Stimulated activated CD4-positive, alpha-beta T cell treated with anti-CD3 and anti-CD28 coated beads, Interleukin-4, amount 100 ng/mL, for 4 hours (primary cell): ENCODE results near the gene PPIL6.
"Not testable (repeated sequence)": the region's sequence is repeated elsewhere in the genome, so short reads cannot be mapped to it uniquely, and the experiment has no call there.

Experiments
- DNase-seq, 2 experiments: peaks; one replicate each; pipeline ENCODE4 v3.0.0-alpha.2; 2020

Gene PPIL6

DNA sequence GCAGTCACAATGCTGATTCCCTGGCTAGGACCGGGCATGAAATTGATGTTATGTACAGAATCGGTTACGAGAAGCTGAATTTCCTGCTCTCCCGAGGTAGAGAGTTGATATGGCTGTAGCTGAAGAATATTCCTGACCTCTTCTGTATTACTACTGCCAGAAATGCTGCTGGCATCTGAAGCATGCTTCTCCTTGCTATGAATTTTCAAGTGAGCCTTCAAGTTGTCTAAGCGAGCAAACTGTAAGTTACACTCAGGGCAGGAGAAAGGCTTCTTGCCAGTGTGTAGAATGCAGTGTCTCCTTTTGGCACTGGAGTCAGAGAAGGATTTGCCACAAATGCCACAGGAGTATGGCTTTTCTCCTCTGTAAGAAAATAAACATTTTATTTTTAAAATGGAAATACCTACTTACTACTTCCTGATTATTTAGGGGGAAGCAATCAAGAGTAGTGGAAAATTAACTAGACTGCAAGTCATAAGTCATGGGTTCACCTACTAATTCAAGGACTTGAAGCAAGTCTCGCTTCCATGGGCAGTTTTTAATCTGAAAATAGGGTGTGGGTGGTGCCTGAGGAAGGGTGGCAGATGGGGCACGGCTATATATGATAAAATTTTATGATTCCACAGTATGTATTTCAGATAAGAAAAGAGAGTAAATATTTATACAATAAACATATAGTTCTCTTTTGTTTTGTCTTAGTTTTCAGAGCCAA lies 25.9 kb upstream of the PPIL6 start:
- no peak for DNase-seq

DNA sequence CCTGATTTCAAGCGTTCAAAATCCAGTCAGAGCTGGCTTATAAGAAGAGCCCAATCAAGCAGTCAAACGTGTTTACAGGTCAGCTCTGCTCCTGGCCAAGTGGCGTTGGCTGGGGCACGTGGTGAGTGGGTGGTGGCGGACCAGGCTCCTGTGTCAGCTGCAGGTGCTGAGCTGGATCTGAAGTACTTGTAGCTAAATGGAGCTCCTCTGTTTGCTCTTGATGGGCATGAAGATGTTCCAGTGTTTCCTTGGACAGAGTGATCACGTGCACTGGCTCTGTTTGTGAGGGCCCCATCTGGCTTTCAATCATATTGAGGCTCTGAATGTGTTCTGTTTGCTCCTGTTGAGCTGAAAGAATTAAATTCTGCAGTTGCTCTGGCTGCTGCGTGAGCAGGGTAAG lies 25.3 kb upstream of the PPIL6 start:
- DNase-seq, result no peak

DNA sequence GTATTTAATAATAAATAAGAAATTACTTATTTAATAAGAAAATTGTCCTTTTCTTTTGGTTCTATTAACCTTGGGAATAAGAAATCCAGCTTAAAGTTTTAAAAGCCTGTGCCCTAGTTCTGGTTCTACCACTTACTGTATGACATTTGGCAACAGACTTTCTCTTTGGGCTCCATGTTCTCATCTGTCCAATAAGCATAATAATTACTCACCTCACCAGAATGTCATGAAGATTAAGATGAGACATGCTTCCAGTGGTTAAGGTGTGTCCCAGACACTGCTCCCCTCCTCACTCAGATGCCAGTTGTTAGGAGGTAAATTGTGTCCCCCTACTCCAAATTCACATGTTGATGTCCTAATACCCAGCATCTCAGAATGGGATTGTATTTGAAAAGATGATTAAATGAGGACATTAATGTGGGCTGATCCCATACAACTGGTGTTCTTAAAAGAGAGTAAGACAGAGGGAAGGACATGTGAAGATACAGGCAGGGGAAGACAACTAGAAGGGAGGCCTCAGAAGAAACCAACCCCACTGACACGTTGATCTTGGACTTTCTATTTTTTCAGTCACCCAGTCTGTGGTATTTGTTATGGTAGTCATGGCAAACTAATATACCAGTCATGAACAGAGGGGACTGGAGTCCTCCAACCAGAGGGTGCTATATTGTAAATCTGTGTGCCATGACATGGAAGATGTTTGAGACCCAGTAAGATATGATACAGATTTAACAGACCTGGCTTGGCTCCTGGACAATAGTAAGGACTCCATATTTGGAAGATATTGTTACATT lies 21.5 kb upstream of the PPIL6 start:
- no peak for DNase-seq

DNA sequence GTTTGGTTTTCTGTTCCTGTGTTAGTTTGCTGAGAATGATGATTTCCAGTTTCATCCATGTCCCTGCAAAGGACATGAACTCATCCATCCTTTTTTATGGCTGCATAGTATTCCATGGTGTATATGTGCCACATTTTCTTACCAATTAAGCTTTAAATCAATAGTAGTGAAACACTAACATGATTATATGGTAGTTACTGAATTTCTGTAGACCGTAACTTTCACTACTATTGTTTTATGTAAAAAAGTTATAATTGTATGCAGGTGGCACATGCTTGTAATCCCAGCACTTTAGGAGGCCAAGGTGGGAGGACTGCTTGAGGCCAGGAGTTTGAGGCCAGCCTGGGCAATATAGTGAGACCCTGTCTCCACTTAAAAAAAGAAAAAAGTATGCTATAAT lies 20.8 kb upstream of the PPIL6 start:
- DNase-seq, result not testable (repeated sequence)

DNA sequence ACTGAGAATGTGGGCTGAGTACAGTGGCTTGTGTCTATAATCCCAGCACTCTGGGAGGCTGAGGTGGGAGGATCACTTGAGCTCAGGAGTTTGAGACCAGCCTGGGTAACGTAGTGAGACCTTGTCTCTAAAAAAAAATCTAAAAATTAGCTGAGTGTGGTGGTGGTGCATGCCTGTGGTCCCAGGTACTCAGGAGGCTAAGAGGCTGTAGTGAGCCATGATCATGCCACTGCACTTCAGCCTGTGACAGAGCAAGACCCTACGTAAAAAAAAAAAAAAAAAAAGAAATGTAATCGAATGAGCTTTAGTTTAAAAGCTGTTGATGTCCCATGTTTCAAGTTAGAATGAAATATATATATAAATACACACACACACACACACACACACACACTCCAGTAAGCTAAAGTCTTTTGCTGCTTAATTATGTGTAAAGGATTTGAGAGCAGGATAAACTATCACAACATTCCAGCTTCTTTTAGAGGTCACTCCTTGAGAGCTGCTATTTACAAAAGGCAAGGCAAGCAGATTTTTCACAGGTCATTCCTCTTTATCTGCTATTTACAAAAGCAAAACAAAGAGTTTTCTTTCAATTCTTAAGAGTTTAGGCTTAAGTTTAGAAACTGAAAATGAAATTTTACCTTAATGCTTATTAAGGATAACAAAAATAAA lies 19.9 kb upstream of the PPIL6 start:
- DNase-seq, result no peak

DNA sequence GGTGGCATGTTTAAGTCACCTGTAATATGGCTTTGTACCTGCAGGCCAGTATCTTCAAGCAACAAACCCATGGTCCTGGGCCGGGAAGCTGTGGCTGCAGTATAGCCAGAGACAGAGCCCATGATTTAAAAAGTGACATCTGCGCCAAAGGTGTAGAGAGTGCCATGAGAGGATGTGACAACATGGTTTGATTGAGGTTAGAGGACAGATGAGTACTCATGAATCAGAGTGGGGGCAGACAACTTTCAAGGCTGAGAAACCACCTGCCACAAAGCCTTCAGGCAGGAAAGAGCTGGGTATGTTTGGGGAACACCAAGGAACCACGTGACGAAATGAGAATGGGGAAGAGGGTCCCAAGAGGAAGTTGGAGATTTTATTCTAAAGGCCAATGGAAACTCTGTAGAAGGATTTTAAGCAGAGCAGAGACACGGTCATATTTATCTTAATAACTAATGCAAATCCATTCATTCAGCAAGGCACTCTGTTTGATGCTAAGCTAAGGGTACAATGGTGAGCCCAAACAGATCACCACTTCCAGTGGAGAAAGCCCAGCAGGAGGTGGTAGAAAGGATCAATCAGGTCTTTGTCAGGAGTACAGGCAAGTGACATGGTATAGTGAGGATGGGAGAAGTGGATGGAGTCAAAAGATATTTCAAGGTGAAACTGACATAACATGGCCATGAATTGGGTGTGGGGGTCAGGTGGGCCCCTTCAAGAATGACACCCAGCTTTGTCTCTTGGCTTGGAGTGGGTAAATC lies 18.5 kb upstream of the PPIL6 start:
- peak in 1 of 2 experiments; percentile 48 for DNase-seq

DNA sequence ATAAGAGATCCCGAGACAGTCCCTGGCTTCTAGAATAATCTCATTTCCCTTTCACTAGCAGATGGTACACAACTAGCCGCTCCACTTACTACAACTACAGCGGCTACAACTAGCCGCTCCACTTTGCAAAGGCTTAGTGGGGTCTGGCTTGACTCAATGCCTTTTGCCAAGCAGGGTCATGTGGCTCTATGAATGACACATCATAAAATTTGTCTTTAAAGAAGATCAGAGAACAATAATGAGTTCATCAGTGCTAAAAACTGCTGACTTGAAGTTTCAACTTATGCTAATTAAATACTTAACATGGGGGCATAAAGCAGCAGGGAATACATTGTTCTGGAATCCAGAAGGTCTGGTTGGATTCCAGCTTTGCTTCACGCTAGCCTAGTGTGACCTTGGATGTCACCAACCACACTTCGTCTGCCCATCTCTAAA lies 17.2 kb upstream of the PPIL6 start:
- DNase-seq, result no peak

DNA sequence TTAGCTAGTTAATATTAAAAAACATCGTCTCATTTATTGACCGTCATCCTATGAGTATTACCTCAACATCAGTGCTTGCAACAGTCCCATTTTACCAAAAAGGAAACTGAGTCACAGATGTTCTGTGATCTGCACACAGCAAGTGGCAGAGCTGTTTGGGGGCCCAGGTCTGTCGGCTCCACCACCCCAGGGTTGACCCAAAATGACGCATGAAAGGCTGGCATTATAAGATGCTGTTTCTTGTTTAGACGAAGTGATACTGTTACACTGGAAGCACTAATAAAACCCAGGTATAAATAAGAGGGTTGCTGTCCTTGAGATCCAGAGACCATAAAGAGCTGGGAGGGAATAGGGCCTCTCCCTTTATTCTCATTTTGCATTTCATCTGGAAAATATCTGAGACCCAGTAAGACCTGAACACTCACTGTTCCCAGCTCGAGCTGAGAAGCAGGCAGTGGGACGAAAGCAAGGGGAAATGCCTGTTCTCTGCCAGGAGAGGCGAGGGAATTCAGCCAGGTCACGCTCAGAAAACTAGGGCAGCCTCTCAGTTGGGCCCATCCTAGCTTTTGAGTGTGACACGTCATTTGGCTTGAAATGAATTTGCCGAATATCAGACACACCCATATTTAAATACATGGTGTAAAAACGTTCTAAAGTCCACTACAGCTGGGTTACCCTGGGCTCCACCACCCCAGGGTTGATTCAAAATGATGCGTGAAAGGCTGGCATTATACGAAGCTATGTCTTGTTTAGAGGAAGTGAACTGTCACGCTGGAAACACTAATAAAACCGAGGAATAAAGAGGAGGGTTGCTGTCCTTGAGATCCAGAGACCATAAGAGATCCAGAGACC lies 16.5 kb upstream of the PPIL6 start:
- no peak for DNase-seq

DNA sequence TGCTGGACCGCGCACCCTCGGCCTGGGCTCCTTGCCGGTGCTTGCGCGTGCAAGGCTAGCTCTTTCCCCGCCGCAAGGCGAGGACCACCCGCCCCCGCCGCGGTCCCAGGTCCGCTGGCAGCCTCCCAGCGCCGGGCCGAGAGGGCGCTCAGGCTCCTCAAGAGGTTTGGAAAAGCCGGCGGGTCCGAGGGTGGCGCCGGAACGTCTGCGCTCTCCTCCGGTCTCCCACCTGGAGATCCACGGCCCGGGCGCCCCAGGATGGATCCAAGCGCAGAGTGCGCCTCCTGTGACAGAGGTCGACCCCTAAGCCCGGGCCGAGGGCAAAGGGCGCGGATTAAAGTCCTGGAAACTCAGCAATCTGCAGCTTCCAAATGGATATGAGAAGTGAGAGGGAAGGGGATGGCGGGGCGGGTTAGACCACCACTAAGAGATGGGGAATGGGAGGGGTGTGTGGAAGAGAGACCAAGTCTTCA lies 15.7 kb upstream of the PPIL6 start:
- no peak for DNase-seq

DNA sequence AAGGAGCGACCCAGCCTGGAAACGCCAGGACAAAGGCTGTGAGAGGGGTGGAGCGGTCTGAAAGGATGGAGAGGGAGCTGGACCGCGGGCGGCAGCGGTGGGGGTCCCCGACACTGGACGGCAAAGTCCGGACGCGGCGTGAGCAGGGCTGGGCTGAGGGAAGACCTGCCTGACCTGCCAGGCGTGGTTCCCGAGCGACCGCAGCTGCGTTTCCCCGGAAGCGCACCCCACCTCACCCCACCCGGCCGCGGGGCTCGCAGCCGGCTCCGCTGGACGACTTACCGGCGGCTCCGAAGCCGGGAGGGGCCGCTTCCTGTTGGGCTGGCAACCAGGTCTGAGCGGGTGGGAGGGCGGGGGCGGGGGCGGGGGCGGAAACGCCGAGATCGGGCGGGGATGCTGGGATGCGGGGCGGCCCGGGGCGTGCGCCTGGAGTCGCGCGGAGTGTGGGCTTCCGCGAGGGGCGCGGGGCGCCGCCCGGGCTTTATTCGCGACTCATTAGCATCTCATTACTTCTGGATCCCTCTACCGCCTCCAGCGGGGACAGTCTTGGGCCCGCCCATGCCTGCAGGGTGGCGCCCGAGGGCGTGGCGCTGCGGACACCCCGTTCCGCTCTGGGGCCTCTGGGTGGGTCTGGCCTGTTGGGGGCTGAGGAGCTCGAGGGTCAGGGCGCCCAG lies 15.1 kb upstream of the PPIL6 start, which contains the start of gene MICAL1:
Gene MICAL1, minus strand, starts transcription at position 336 of the 674 bp plus-strand sequence. CDS start 1,576 bp downstream, outside the sequence.
- DNase-seq, result peak; percentile 48 to 57

DNA sequence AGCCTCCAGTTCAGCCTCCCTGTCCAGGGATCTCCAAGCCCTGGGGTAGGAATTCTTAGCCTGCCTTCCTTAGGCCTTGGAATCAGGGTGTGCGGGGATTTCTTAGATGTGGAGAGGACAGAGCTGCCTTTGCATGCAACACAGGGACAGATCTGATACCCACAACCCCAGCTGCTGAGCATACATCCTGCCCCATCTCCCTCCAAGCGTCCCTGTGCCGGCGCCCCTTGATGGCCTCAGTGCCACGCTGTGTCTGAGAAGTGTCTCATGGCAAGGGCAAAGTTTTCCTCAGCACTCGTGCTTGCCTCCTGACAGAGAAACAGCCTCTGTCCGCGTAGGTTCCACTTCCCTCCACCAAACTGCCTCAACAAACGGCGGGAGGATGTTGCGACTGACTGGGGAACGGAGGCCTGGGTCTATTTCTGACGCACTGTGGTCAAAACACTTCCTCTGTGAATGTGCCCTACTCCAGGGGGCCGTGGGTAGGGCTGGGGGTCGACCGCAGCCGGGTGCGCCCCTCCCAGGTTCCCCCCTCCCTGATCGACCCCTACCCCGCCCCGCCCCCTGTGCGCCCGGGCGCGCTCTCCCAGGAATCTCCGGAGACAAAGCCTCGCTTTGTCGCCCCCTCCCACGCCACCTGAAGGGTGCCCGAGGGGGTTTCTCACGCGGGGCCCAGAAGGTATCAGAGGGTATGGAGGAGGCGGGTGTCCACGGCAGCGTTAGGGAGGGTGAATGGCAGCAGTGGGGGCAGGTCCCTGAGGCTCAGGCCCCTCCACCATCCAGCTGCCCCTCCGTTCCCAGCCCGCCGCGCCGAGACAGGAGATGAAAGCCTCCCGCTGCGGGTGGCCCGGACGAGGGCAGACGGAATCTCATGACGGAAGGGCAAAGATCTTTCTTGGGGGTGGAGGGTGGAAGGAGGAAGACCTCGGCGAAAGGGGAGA lies 14.3 kb upstream of the PPIL6 start:
- peak; percentile 45 to 58 for DNase-seq

DNA sequence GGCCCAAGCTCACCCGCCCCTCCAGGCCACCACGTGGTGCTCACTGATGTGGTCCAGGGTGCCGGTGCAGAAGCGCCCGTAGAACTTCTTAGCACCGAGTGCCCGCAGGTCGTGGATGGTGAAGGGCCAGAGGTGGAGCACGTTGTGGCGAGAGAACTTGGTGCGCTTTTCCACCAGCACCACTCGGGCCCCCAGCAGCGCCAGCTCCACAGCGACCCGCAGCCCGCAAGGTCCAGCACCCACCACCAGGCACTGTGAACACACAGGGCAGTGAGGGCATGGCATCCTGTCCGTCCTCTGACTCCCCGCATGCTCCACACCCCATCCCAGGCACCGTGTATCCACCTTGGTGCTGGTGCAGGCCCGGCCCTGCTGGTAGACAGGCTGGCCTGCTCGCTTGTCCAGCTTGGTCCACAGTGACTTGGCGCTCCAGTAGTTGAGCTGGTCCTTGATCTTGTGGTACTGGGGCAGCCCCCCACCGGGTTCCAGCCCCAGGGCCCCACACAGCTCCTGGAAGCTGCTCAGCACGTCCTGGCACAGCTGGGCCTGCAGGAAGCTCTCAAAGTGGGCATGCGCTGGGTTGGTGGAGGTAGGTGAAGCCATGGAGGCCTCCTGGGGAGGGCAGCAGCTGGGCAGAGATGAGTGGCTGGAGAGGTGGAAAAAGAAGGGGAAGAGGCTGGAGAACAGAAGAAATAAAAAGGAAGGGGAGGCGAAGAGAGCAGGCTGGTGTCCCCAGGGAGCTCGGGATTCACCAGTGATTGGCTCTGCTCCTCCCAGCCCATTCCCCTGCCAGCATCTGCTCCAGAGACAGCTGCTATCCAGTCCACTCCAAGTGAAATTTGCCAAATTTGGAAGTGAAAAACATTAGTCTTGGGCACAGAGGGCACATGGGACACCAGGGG lies 13.4 kb upstream of the PPIL6 start:
- no peak for DNase-seq

DNA sequence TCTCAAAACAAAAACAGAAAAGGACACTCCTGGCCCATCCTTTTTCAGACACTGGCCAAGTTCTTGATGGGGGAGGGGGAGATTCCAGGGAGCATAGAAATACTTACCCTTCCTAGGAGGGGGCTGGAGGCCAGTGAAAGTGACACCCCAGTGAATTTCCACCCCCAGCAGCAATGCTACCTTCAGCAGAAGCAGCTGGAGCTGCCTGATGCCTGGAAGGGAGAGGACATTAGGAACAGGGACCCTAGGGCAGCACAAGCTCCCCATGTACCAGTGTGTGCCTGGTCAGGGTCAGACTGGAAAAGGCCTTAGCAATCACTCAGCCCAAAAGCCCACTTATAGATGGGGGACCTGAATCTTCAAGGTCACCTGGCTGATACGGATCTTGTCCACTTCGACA lies 12.7 kb upstream of the PPIL6 start:
- DNase-seq, result no peak

DNA sequence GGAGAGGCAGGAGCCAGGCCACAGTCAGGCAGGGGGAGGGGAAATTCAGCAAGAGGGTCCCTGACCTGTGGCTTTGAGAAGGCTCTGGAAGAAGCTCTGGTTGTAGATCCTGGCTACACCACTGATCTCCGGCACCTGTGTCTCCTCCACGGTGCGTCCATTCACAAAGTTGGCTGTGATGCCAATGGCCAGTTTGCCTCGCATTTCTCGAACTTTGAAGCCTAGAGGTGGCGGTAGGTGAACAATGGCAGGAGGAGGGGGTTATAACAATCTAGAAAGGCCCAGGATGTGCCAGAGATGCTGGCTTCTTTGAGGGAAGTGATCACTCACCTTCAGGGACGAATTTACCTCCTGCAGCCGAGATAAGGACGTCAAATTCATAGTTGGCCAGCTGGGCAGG lies 11.8 kb upstream of the PPIL6 start:
- DNase-seq, result no peak

DNA sequence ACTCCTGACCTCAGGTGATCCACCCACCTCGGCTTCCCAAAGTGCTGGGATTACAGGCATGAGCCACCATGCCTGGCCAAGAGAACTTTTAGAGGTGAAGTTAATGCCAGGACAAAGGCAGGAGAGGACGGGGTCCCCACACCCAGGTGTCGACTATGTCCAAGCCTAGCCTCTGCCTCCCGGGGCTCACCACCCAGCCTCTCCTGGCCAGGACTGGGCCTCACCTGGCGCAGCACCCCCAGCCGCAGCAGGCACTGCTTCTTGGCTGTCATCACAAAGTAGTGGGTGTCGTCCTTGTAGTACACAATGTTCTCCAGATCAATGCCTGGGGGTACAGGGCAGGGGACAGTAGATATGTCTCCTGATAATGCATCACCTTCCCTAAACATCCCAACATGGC lies 10.9 kb upstream of the PPIL6 start:
- DNase-seq, result no peak

DNA sequence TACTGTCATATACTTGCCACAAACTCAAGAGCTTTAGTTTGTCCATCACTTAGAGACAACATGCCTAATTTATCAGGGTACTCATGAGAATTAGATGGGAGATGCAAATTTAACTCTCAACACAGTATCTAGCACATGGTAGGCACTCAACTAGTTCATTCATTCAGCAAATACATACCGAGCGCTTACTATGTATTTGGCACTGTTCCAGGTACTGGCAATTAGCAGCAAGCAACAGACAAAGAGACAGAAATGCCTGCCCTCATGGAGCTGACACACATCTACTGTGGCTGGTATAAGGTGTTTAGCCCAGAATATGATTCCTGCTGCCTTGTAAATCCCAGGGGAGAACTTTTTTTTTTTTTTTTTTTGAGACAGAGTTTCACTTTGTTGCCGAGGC lies 10.4 kb upstream of the PPIL6 start:
- no peak for DNase-seq

DNA sequence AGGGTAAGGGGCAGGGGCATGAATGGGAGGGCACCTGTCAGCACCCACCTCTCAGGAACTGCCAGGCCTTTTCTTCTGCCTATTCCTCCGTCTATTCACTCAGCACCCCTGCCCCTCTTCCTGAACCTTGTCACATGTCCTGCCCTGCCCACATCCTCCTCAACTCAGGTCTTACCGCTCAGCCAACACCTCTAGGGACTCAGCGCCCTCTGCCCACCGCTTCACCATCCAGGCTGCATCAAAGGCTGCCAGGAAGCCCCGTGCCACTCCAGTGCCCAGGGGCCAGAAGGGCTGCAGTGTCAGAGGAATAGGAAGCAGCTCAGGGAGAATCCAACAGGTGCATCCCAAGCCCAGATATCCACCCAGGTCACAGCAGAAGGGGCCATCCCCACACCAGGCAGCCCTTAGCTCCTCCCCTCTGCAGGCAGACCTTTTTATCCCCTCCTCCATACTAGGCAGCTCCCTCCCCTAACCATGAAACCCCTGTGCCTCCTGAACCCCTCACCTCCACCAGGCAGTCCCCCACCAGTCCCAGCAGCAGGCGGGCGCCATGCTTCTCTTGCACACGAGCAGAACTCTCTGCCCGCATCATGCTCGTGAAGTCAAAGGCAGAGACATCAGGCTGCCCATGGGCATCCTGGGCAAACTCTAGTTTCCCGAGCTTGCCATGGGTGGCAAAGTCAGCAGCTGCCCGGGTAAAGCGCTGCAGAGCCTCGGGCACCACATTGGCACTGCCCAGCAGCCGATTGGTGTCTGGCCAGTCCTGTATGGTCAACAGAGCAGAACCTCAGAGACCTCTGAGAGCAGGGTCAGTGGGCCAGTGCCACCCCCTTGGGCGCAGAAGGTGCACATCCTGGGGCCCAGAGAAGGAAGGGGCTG lies 9.6 kb upstream of the PPIL6 start:
- no peak for DNase-seq
